HG02981 (cell line): ENCODE results near the gene ADD3.

ENCODE experiments used
- ATAC-seq: cut with Tn5 transposase; IDR thresholded peaks from one replicate; pipeline ENCODE4 v1.9.1; 2021; ENCODE audit warnings: mild to moderate bottlenecking, moderate library complexity; ENCODE audit not compliant: unreplicated experiment

Gene ADD3

GRCh38 chr10:110170142-110170971 is 162.6 kb downstream of the ADD3 start:
- no peak for ATAC-seq

- no peak for ATAC-seq
These were observed 163.2 kb downstream of the ADD3 start for GRCh38 chr10:110171032-110171431.

DNA sequence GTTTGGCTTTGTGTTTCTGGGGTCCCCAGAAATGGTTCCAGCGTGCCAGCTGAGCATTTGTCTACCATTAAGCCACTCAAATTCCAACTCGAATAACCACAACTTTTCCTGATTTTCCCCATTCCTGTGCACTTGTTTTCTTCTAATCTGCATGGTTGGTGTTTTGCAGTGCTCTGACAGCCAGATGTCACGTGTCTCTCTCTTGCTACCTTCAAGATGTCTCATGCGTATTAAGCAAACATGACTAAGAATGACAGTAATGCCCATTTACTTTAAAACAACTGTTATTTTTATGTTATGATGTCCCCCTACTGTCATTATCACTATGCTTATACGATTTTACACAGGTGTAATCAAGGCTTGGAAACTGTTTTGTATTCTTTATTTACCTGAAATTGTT is 164.4 kb downstream of the ADD3 start:
- ATAC-seq = no peak

DNA sequence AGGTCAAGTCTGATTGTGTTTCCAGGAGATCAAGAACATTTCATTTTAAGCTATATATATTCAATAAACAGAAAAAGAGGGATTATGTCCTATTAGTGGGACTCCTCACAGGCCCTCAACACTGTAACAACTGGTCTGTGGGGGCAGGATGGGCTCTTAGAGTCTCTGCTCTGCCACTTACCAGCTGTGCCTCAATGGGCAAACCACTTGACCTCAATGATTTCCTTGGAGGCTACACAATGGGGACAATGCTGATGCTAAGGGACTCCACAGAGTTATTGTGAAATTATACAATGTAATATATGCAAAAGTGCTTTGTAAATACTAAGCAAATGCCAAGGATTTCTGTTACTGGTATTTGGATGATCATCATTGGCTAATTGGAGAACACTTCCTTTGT is 166.4 kb downstream of the ADD3 start:
- ATAC-seq = no peak

DNA sequence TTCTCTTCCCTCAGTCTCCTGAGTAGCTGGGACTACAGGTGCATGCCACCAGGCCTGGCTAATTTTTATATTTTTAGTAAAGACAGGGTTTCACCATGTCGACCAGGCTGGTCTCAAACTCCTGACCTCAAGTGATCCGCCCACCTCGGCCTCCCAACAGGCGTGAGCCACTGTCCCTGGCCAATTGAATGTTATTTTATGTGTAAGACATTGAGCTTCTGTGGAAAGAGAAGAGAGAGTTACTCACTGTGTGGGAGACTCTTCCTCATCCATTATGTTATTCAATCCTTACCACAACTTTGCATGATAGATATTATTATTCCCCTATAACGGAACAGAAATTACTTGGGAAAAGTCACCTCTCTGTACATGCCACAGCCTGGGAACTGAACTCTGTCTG is 167.0 kb downstream of the ADD3 start:
- ATAC-seq = no peak

DNA sequence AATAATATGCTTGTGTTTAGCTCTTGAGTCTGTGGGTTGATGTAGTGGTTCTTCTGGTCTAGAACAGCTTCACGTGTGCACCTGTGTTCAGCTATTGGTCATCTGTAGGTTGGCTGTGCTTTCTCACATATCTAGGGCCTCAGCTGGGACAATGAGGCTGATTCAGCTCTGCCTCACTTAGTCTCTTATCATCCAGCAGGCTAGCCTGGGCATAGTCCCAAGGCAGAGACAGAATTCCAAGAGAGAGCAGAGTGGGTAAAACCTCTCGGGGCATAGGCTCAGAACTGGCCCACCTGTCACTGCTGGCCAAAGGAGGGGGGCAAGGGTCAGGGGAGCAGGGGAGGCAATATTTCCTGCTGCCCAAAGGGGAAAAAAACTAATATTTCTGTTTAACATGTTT is 167.6 kb downstream of the ADD3 start:
- ATAC-seq = no peak

DNA sequence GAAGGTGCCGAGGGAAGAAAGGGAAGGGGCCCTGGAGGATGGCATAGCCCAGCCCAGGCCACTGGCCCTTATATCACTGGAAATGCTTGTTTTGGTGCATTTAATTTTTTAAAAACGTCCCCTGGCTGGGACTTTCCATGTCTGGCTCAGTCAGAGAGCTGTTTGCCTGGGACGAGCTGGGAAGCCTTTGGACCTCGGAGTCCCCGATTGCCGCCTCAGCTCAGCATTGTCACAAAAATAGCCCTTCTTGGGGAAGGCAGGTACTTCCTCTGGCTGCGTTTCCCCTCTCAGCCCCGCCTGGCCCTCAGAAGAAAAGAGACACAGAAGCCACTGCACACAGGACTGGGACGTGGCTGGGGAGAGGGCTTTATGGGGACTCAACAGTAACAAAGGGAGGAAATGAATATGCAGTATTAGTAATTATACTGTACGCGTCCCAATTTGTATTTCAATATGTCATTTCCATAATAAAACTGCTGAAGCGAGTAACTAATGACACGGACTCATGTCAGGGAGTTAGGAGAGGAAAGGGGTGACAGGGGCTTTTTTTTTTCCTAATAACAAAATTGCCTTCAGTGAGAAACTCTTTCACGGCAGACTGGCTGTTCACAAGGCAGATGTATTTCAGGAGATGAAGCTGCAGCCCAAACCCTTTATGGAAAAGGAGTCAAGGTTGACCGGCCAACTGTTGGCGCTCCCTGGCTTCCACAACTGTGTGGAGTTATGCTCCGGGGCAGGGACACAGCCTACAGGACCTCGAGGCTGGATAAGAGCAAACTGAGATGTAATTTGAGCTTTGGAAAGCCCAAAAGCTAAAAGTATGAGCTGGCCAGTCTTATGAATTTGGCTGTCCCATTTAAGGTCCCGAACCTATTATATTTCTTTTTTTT is 168.6 kb downstream of the ADD3 start:
- no peak for ATAC-seq

GRCh38 chr10:110179220-110179619 is 171.4 kb downstream of the ADD3 start:
- no peak for ATAC-seq

GRCh38 chr10:110181451-110181850 is 173.7 kb downstream of the ADD3 start:
- no peak for ATAC-seq

DNA sequence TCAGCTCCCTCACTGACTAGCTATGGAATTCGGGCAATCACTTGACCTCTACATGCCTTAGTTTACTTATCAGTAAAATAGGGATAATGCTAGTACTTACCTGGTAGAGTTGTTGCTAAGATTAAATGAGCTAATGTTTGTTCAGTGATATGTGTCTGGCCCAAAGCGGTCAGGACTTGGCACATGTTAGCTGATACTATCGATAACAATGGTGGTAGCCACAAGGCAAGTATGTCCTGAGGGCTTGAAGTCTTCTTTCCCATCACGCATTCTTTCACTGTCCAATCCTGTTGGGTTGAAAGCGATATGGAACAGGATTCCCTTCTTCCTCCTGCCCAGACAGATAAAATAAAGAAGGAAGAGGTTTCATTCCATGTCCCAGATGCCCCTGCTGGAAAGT is 174.1 kb downstream of the ADD3 start:
- no peak for ATAC-seq

GRCh38 chr10:110184398-110184797 is 176.6 kb downstream of the ADD3 start:
- no peak for ATAC-seq
